ENCODE measurements around the gene ZMPSTE24.

ZMPSTE24 gene

GRCh38 chr1:40301541-40302299 lies 43.7 kb downstream of the ZMPSTE24 start:
- Histone ChIP-seq H3K36me3 (ENCODE audit: insufficient read depth, low read length) (no peaks in the 10 kb centered on the region), H3K4me1 (ENCODE audit: insufficient read depth, low read length) (no peaks in the 10 kb centered on the region), H3K9me3 (ENCODE audit: low read length) (peaks cover 3% of the 10 kb centered on the region), H2AFZ (ENCODE audit: low read depth, low read length) (no peak overlapping the region), H3K4me3 (ENCODE audit: low read length) (no peak overlapping the region), H3K27me3 (ENCODE audit: insufficient read depth, low read length) (no peaks in the 10 kb centered on the region)

- Histone ChIP-seq H3K27me3 (ENCODE audit: insufficient read depth, low read length) (no peaks in the 10 kb centered on the region), H3K36me3 (ENCODE audit: insufficient read depth, low read length) (no peaks in the 10 kb centered on the region), H3K4me1 (ENCODE audit: insufficient read depth, low read length) (no peaks in the 10 kb centered on the region), H3K4me3 (ENCODE audit: low read length) (no peak overlapping the region), H3K9me3 (ENCODE audit: low read length) (peaks cover 3% of the 10 kb centered on the region), H2AFZ (ENCODE audit: low read depth, low read length) (no peak overlapping the region)
Observed at GRCh38 chr1:40302475-40302874, 44.4 kb downstream of the ZMPSTE24 start.

GRCh38 chr1:40303051-40303771 lies 45.2 kb downstream of the ZMPSTE24 start:
- Histone ChIP-seq H3K36me3 (ENCODE audit: insufficient read depth, low read length) (no peaks in the 10 kb centered on the region), H2AFZ (ENCODE audit: low read depth, low read length) (no peak overlapping the region), H3K4me1 (ENCODE audit: insufficient read depth, low read length) (no peaks in the 10 kb centered on the region), H3K27me3 (ENCODE audit: insufficient read depth, low read length) (no peaks in the 10 kb centered on the region), H3K4me3 (ENCODE audit: low read length) (no peak overlapping the region), H3K9me3 (ENCODE audit: low read length) (peaks cover 3% of the 10 kb centered on the region)

- Histone ChIP-seq H2AFZ (ENCODE audit: low read depth, low read length) (no peak overlapping the region), H3K9me3 (ENCODE audit: low read length) (peaks cover 3% of the 10 kb centered on the region), H3K27me3 (ENCODE audit: insufficient read depth, low read length) (no peaks in the 10 kb centered on the region), H3K4me3 (ENCODE audit: low read length) (no peak overlapping the region), H3K4me1 (ENCODE audit: insufficient read depth, low read length) (no peaks in the 10 kb centered on the region), H3K36me3 (ENCODE audit: insufficient read depth, low read length) (no peaks in the 10 kb centered on the region)
Observed at GRCh38 chr1:40303790-40304189, 45.8 kb downstream of the ZMPSTE24 start.

GRCh38 chr1:40305451-40305850 lies 47.4 kb downstream of the ZMPSTE24 start:
- H2AFZ ChIP-seq (ENCODE audit: low read depth, low read length), result no peak overlapping the region
- no peak overlapping the region for H3K4me3 ChIP-seq (ENCODE audit: low read length)
- H3K27me3 ChIP-seq (ENCODE audit: insufficient read depth, low read length), result no peaks in the 10 kb centered on the region
- no peaks in the 10 kb centered on the region for H3K4me1 ChIP-seq (ENCODE audit: insufficient read depth, low read length)
- H3K9me3 ChIP-seq (ENCODE audit: low read length), result peaks cover 3% of the 10 kb centered on the region
- H3K36me3 ChIP-seq (ENCODE audit: insufficient read depth, low read length), result no peaks in the 10 kb centered on the region

GRCh38 chr1:40305871-40306270 lies 47.8 kb downstream of the ZMPSTE24 start:
- Histone ChIP-seq H3K9me3 (ENCODE audit: low read length) (peaks cover 3% of the 10 kb centered on the region), H3K4me3 (ENCODE audit: low read length) (no peak overlapping the region), H2AFZ (ENCODE audit: low read depth, low read length) (no peak overlapping the region), H3K36me3 (ENCODE audit: insufficient read depth, low read length) (no peaks in the 10 kb centered on the region), H3K4me1 (ENCODE audit: insufficient read depth, low read length) (no peaks in the 10 kb centered on the region), H3K27me3 (ENCODE audit: insufficient read depth, low read length) (no peaks in the 10 kb centered on the region)

- no peak overlapping the region for H3K4me3 ChIP-seq (ENCODE audit: low read length)
- H2AFZ ChIP-seq (ENCODE audit: low read depth, low read length), result no peak overlapping the region
- H3K36me3 ChIP-seq (ENCODE audit: insufficient read depth, low read length), result no peaks in the 10 kb centered on the region
- H3K4me1 ChIP-seq (ENCODE audit: insufficient read depth, low read length), result no peaks in the 10 kb centered on the region
- H3K27me3 ChIP-seq (ENCODE audit: insufficient read depth, low read length), result no peaks in the 10 kb centered on the region
- peaks cover 3% of the 10 kb centered on the region for H3K9me3 ChIP-seq (ENCODE audit: low read length)
Observed at GRCh38 chr1:40306296-40306695, 48.3 kb downstream of the ZMPSTE24 start.

- Histone ChIP-seq H3K4me1 (ENCODE audit: insufficient read depth, low read length) (no peaks in the 10 kb centered on the region), H2AFZ (ENCODE audit: low read depth, low read length) (no peak overlapping the region), H3K36me3 (ENCODE audit: insufficient read depth, low read length) (no peaks in the 10 kb centered on the region), H3K27me3 (ENCODE audit: insufficient read depth, low read length) (no peaks in the 10 kb centered on the region), H3K4me3 (ENCODE audit: low read length) (no peak overlapping the region), H3K9me3 (ENCODE audit: low read length) (peaks cover 3% of the 10 kb centered on the region)
Observed at GRCh38 chr1:40307186-40307585, 49.1 kb downstream of the ZMPSTE24 start.

- H3K4me3 ChIP-seq (ENCODE audit: low read length), result no peak overlapping the region
- no peaks in the 10 kb centered on the region for H3K27me3 ChIP-seq (ENCODE audit: insufficient read depth, low read length)
- H3K9me3 ChIP-seq (ENCODE audit: low read length), result peaks cover 3% of the 10 kb centered on the region
- no peaks in the 10 kb centered on the region for H3K36me3 ChIP-seq (ENCODE audit: insufficient read depth, low read length)
- no peak overlapping the region for H2AFZ ChIP-seq (ENCODE audit: low read depth, low read length)
- peaks cover 2% of the 10 kb centered on the region for H3K4me1 ChIP-seq (ENCODE audit: insufficient read depth, low read length)
Observed at GRCh38 chr1:40308036-40308727, 50.1 kb downstream of the ZMPSTE24 start.

GRCh38 chr1:40309374-40310128 lies 51.5 kb downstream of the ZMPSTE24 start:
- Histone ChIP-seq H3K4me3 (ENCODE audit: low read length) (no peak overlapping the region), H3K36me3 (ENCODE audit: insufficient read depth, low read length) (no peaks in the 10 kb centered on the region), H3K27me3 (ENCODE audit: insufficient read depth, low read length) (no peaks in the 10 kb centered on the region), H3K9me3 (ENCODE audit: low read length) (peaks cover 2% of the 10 kb centered on the region), H3K4me1 (ENCODE audit: insufficient read depth, low read length) (peaks cover 8% of the 10 kb centered on the region), H2AFZ (ENCODE audit: low read depth, low read length) (no peak overlapping the region)

- Histone ChIP-seq H3K4me1 (ENCODE audit: insufficient read depth, low read length) (peaks cover 14% of the 10 kb centered on the region), H3K27me3 (ENCODE audit: insufficient read depth, low read length) (no peaks in the 10 kb centered on the region), H3K4me3 (ENCODE audit: low read length) (no peak overlapping the region), H3K36me3 (ENCODE audit: insufficient read depth, low read length) (no peaks in the 10 kb centered on the region), H2AFZ (ENCODE audit: low read depth, low read length) (no peak overlapping the region), H3K9me3 (ENCODE audit: low read length) (no peaks in the 10 kb centered on the region)
Observed at GRCh38 chr1:40310129-40310461, 52.1 kb downstream of the ZMPSTE24 start.

- no peaks in the 10 kb centered on the region for H3K36me3 ChIP-seq (ENCODE audit: insufficient read depth, low read length)
Observed at GRCh38 chr1:40310983-40311642, 53.1 kb downstream of the ZMPSTE24 start.

More at GRCh38 chr1:40310983-40311642, 53.1 kb downstream of the ZMPSTE24 start:
- no peaks in the 10 kb centered on the region for H3K9me3 ChIP-seq (ENCODE audit: low read length)
- peaks cover 4% of the 10 kb centered on the region for H3K27me3 ChIP-seq (ENCODE audit: insufficient read depth, low read length)
- H3K4me3 ChIP-seq (ENCODE audit: low read length), result no peak overlapping the region
- H3K4me1 ChIP-seq (ENCODE audit: insufficient read depth, low read length), result peaks cover 14% of the 10 kb centered on the region
- no peak overlapping the region for H2AFZ ChIP-seq (ENCODE audit: low read depth, low read length)

All from neuron (in vitro differentiated cells).